HL-60 (cell line): Measurements from ENCODE around the gene TGFA.
"Not testable (repeated sequence)": the region's sequence is repeated elsewhere in the genome, so short reads cannot be mapped to it uniquely, and the experiment has no call there.

ENCODE experiments used
- DNase-seq, 2 experiments: peaks; one replicate each; pipeline ENCODE4 v3.0.0-alpha.2; 2010 to 2020; ENCODE audit warnings: low read depth in 1 of 2, low spot score in 1 of 2
- H3K27ac ChIP-seq: fragments of 250-450 bp; sonication (Bioruptor Pico); replicated peaks from 2 replicates; pipeline ENCODE4 v1.5.1; 2020; ENCODE audit warnings: mild to moderate bottlenecking, moderate library complexity
- H3K27me3 ChIP-seq: fragments of 250-450 bp; sonication (Bioruptor Pico); 2 replicates; pipeline ENCODE4 v1.5.1; 2021; ENCODE audit warnings: mild to moderate bottlenecking, moderate library complexity; ENCODE audit not compliant: insufficient read depth, poor library complexity, severe bottlenecking
- H3K4me3 ChIP-seq: replicated peaks from 2 replicates; pipeline ENCODE4 v1.5.1; 2011; ENCODE audit warnings: mild to moderate bottlenecking, control low read depth, low read length; ENCODE audit not compliant: insufficient read depth
- CTCF ChIP-seq: IDR thresholded peaks from one replicate; pipeline ENCODE4 v1.5.1; 2011; ENCODE audit warnings: low read length, control low read depth, inconsistent platforms; ENCODE audit not compliant: insufficient read depth
- GABPA ChIP-seq: IDR thresholded peaks from 2 replicates; pipeline ENCODE4 v1.6.1; 2012; ENCODE audit warnings: low read depth
- POLR2AphosphoS5 ChIP-seq: IDR thresholded peaks from 2 replicates; pipeline ENCODE4 v1.6.1; 2012; ENCODE audit warnings: low read depth
- REST ChIP-seq: IDR thresholded peaks from 2 replicates; pipeline ENCODE4 v1.6.1; 2012; ENCODE audit warnings: low read depth; ENCODE audit not compliant: insufficient replicate concordance
- SPI1 ChIP-seq: IDR thresholded peaks from 2 replicates; pipeline ENCODE4 v1.6.1; 2012; ENCODE audit warnings: low read depth, mild to moderate bottlenecking, borderline replicate concordance

The TGFA gene

DNA sequence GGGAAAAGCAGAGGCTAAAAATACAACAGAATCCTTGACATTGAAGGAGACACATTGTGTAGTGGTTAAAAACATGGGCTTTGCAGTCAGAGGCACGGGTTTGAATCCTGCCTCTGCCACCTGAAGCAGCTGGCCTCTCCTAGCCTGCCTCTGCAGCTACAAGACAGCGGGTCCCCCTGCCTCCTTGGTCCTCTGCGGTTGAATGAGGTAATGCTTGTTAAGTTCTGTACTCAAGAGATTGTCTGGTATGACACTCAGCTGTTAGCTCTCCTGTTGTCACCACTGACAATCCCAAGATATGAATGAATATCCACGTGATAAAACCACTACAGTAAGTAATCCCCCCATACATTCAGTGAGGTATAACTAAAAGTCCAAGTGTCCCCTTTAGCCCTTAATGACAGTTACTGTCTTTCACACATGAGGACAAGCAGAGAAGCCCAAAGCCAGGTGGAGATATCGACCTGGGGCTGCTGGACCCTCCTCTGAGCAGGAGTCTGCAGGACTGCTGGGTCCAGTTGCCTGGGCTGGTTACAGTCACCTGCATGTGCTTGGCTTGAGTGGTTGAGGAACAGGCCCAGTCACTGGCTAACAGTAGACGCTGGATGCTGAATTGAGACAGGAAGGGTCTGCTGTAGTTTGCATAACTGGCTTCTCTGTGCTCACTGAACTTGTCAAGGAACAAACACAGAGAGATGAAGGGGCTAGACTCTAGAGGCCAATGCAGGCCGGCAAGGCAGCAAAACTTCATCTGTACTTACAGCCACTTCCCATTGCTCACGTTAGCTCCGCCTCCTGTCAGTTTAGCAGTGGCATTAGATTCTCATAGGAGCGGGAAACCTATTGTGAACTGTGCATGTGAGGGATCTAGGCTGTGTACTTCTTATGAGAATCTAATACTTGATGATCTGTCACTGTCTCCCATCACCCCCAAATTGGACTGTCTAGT is 85.5 kb downstream of the TGFA start:
- peak in 1 of 2 experiments; percentile 77 for DNase-seq
- TF ChIP-seq SPI1 = peak; percentile 67; the same call in 1 of the 2 replicates
- TF ChIP-seq REST = no peak
- no peak for TF ChIP-seq CTCF
- no peak for TF ChIP-seq GABPA
- TF ChIP-seq POLR2AphosphoS5 = no peak
- Histone ChIP-seq H3K4me3 (no peak overlapping the region), H3K27me3 (no peaks in the 10 kb centered on the region), H3K27ac (peak overlapping the region; percentile 20)

DNA sequence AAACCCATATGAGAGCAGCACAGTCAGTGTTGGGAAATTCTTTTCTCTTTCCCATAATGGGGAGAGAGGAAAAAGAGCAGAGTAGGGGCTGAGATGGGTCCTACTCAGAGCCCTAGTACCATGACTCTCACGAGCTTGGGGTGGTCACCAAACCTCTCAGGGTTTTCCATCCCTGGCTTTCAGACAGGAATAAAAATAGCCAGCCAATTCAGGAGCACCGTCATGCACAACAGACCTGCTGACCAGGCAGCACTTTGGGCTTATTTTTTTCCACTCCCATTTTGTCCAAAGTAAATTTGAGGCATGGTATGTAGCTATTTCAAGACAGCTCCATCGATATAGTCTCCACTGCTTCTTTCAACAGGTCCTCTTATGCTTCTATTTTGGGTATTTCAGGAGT is 86.4 kb downstream of the TGFA start:
- TF ChIP-seq REST (no peak), GABPA (no peak), SPI1 (no peak), POLR2AphosphoS5 (no peak), CTCF (no peak)
- Histone ChIP-seq H3K4me3 (no peak overlapping the region), H3K27me3 (no peaks in the 10 kb centered on the region), H3K27ac (no peak overlapping the region)
- no peak for DNase-seq

GRCh38 chr2:70466647-70467046 is 87.0 kb downstream of the TGFA start:
- H3K27me3 ChIP-seq, H3K27ac ChIP-seq: not testable (repeated sequence)

GRCh38 chr2:70463997-70464396 is 89.6 kb downstream of the TGFA start:
- H3K27me3 ChIP-seq = no peaks in the 10 kb centered on the region
- no peak for TF ChIP-seq CTCF
- no peak for TF ChIP-seq POLR2AphosphoS5
- no peak for TF ChIP-seq GABPA
- TF ChIP-seq SPI1 = no peak
- no peak for TF ChIP-seq REST
- H3K4me3 ChIP-seq = no peak overlapping the region

More at GRCh38 chr2:70466647-70467046, 87.0 kb downstream of the TGFA start:
- not testable (repeated sequence) for DNase-seq, H3K4me3 ChIP-seq

More at GRCh38 chr2:70463997-70464396, 89.6 kb downstream of the TGFA start:
- no peak for DNase-seq
- no peak overlapping the region for H3K27ac ChIP-seq
